BLaER1 (cell line): Measurements from ENCODE around the gene SLC19A1.

Experiments used
- H3K27ac ChIP-seq: shearing (Covaris generic); formaldehyde crosslinking; 2 replicates; pipeline ENCODE4 v1.8.1; 2022
- H3K27me3 ChIP-seq: shearing (Covaris generic); formaldehyde crosslinking; 2 replicates; pipeline ENCODE4 v1.8.1; 2022
- H3K36me3 ChIP-seq: shearing (Covaris generic); formaldehyde crosslinking; 2 replicates; pipeline ENCODE4 v1.8.1; 2022
- H3K4me1 ChIP-seq: shearing (Covaris generic); formaldehyde crosslinking; 2 replicates; pipeline ENCODE4 v1.8.1; 2022
- H3K4me2 ChIP-seq: shearing (Covaris generic); formaldehyde crosslinking; 2 replicates; pipeline ENCODE4 v1.8.1; 2022
- H3K4me3 ChIP-seq: shearing (Covaris generic); formaldehyde crosslinking; 2 replicates; pipeline ENCODE4 v1.8.1; 2022
- H3K9ac ChIP-seq: shearing (Covaris generic); formaldehyde crosslinking; 2 replicates; pipeline ENCODE4 v1.8.1; 2022
- H3K9me3 ChIP-seq: shearing (Covaris generic); formaldehyde crosslinking; 2 replicates; pipeline ENCODE4 v1.8.1; 2022
- H4K20me1 ChIP-seq: shearing (Covaris generic); formaldehyde crosslinking; 2 replicates; pipeline ENCODE4 v1.8.1; 2022
- Cebpa-rat ChIP-seq: shearing (Covaris generic); IDR thresholded peaks from 2 replicates; pipeline ENCODE4 v1.8.1; 2022

SLC19A1 gene

DNA sequence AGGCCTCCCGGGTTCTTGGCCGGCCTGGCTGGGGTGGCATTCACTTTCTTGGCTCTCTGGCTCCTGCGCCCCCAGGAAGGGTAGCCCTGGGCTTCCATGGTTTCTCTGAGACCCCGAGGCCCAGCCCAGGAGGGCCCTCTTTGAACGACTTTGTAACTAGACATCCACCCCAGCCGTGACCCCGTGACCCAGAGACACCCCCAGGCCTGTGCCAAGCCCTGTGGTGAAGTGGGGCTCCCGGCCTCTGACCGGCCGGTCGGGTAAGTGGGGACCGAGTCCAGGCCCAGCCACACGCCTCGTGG is 73.3 kb downstream of the SLC19A1 start:
- no peak overlapping the region for H3K27ac ChIP-seq
- no peaks in the 10 kb centered on the region for H3K36me3 ChIP-seq
- H3K4me3 ChIP-seq = no peak overlapping the region
- no peak overlapping the region for H3K4me2 ChIP-seq
- no peak overlapping the region for H3K9ac ChIP-seq
- no peaks in the 10 kb centered on the region for H3K27me3 ChIP-seq
- H4K20me1 ChIP-seq = no peaks in the 10 kb centered on the region
- H3K9me3 ChIP-seq = no peaks in the 10 kb centered on the region
- no peak for TF ChIP-seq Cebpa-rat
- peaks cover 72% of the 10 kb centered on the region for H3K4me1 ChIP-seq

DNA sequence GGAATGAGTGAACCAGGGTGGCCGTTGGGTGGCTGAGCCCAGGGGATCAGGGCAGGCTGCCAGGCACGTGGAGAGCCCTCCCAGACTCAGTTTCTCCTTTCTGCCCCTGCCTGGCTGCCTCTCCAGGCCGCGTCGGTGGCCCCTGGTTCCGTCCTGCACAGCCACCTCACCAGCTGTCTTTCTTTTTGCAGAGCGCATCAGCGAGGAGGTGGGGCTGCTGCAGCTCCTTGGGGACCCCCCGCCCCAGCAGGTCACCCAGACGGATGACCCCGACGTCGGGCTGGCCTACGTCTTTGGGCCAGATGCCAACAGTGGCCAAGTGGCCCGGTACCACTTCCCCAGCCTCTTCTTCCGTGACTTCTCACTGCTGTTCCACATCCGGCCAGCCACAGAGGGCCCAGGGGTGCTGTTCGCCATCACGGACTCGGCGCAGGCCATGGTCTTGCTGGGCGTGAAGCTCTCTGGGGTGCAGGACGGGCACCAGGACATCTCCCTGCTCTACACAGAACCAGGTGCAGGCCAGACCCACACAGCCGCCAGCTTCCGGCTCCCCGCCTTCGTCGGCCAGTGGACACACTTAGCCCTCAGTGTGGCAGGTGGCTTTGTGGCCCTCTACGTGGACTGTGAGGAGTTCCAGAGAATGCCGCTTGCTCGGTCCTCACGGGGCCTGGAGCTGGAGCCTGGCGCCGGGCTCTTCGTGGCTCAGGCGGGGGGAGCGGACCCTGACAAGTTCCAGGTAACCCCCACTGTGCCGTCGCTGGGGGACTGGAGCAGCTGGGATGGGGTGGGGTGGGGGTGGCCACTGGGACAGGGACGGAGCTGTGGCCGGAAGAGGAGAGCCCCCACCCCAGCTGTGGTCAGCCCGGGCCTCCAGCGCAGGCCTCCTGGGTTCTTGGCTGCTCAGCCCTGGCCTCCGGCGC is 73.9 kb downstream of the SLC19A1 start:
- Histone ChIP-seq H3K27ac (no peak overlapping the region), H3K4me1 (peaks cover 73% of the 10 kb centered on the region), H3K27me3 (no peaks in the 10 kb centered on the region)

GRCh38 chr21:45467221-45467779 is 74.9 kb downstream of the SLC19A1 start:
- Histone ChIP-seq H3K36me3 (no peaks in the 10 kb centered on the region), H4K20me1 (no peaks in the 10 kb centered on the region), H3K27ac (no peak overlapping the region), H3K4me1 (peaks cover 67% of the 10 kb centered on the region), H3K9ac (no peak overlapping the region), H3K4me2 (no peak overlapping the region), H3K9me3 (no peaks in the 10 kb centered on the region), H3K4me3 (no peak overlapping the region), H3K27me3 (no peaks in the 10 kb centered on the region)
- no peak for TF ChIP-seq Cebpa-rat

More for the DNA sequence above, 73.9 kb downstream of the SLC19A1 start:
- Histone ChIP-seq H3K4me2 (no peak overlapping the region), H4K20me1 (no peaks in the 10 kb centered on the region), H3K9ac (no peak overlapping the region), H3K4me3 (no peak overlapping the region), H3K9me3 (no peaks in the 10 kb centered on the region), H3K36me3 (no peaks in the 10 kb centered on the region)
- no peak for TF ChIP-seq Cebpa-rat

DNA sequence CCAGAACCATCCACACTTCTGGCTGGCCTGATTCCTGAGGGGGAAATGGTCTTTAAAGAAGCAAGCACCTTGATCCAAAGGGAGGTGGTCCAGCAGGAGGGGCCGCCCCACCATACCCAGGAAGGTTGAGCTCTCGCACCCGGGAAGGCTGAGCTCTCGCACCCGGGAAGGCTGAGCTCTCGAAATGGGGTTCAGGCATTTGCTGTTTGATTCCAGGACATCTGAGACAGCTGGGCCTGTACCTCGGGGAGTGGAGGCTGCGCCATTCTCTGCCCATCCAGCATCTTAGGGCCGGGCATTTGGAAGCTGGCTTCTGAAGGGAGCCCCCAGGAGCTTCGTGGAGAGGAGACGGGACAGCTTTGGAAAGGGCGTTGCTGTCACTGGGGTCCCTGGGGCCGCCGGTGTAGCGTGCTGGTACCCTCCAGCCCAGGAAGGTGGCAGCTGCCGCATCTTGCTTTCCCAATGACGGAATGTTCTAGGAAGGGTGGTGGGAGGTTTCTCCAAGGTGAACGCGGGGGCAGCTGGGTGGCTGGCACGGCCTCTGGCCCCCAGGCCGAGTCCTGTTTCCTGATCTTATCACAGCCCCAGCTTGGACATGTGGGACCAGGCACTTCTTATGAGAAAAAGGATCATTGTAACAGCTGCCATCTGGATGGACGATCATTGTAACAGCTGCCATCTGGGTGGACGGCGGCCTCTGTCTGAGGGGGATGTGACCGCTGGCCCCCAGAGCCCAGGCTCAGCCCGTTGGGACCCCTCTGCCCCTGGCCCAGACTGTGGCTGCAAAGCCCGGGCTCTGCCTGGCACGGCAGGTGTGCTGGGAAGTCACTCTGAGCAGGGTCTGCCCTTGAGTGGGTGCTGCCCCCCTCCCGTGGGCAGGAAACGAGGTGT is 75.7 kb downstream of the SLC19A1 start:
- H3K9me3 ChIP-seq = peaks cover 6% of the 10 kb centered on the region; the same call in 1 of the 2 replicates
- H3K9ac ChIP-seq = no peak overlapping the region
- no peaks in the 10 kb centered on the region for H3K27me3 ChIP-seq
- no peaks in the 10 kb centered on the region for H3K36me3 ChIP-seq
- TF ChIP-seq Cebpa-rat = no peak
- no peaks in the 10 kb centered on the region for H4K20me1 ChIP-seq
- no peak overlapping the region; the same call in 1 of the 2 replicates for H3K4me2 ChIP-seq
- H3K4me3 ChIP-seq = no peak overlapping the region
- H3K27ac ChIP-seq = no peak overlapping the region
- H3K4me1 ChIP-seq = peaks cover 61% of the 10 kb centered on the region

DNA sequence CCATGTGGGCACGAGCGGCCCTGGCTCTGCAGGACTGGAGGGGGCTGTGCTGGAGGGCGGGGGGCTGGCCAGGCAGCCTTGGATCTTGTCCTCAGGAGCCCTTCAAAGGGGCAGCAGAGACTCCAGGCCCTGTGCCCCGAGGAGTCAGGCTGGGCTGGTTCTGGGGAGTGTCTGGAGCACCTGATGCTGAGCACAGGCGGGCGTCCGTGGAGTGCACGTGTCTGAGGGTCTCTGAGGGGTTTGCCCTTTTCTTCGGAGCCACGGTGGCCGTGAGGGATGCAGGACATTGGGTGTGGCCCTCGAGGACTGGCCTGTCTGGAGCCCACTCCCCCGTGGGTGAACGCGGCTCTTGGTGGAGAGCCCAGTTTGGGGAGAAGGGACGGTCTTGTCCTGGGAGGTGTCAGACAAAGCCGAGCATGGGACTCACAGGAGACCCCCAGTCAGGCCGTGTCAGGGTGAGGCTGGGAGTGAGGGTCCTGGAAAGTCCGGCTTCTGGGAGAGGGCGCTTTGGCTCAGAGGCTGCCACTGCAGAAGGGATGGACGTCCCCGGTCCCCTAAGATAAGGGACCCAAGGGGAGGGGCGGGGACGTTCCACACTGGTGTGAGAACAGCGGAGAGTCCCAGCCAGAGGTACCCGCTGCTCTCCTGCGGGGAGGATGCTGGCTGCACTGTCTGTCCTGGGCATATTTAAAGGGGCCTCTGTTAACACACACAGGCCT is 76.5 kb downstream of the SLC19A1 start:
- peaks cover 61% of the 10 kb centered on the region for H3K4me1 ChIP-seq

DNA sequence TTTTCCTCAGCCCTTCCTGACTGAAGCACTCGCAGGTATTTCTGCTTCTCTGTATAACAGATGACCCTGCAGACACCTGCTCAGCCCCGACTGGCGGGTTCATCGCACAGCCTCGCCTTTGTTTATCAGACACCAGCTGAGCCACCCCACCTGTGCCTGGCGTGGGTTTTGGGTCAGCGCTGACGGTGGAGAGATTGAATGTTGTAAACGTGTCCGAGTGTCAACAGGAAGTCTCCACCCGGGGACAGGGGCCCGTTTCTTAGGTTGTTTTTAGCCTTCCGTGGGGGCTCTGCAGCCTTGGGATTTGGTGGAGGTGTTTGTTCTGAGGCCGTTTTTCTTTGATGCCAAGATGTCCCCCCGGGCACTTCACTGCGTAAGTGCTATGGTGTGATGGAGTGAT is 77.1 kb downstream of the SLC19A1 start:
- TF ChIP-seq Cebpa-rat = no peak
- H3K27ac ChIP-seq = 0 out of 2 replicates have a peak overlapping the region, but pooled peaks have one; percentile 27
- H3K4me3 ChIP-seq = no peak overlapping the region
- peaks cover 61% of the 10 kb centered on the region for H3K4me1 ChIP-seq
- H3K36me3 ChIP-seq = no peaks in the 10 kb centered on the region
- no peaks in the 10 kb centered on the region for H4K20me1 ChIP-seq
- H3K4me2 ChIP-seq = peak overlapping the region; percentile 62
- peaks cover 12% of the 10 kb centered on the region; the same call in 1 of the 2 replicates for H3K9me3 ChIP-seq
- no peak overlapping the region for H3K9ac ChIP-seq
- no peaks in the 10 kb centered on the region for H3K27me3 ChIP-seq

More for the DNA sequence above, 76.5 kb downstream of the SLC19A1 start:
- Histone ChIP-seq H3K27me3 (no peaks in the 10 kb centered on the region), H3K9me3 (peaks cover 12% of the 10 kb centered on the region; the same call in 1 of the 2 replicates), H3K9ac (no peak overlapping the region), H4K20me1 (no peaks in the 10 kb centered on the region), H3K4me3 (no peak overlapping the region), H3K4me2 (peak overlapping the region; percentile 62), H3K27ac (0 out of 2 replicates have a peak overlapping the region, but pooled peaks have one; percentile 27), H3K36me3 (no peaks in the 10 kb centered on the region)
- no peak for TF ChIP-seq Cebpa-rat

GRCh38 chr21:45464309-45464708 is 77.9 kb downstream of the SLC19A1 start:
- no peak for TF ChIP-seq Cebpa-rat
- H3K36me3 ChIP-seq = no peaks in the 10 kb centered on the region
- H3K4me1 ChIP-seq = peaks cover 61% of the 10 kb centered on the region
- H3K9me3 ChIP-seq = peaks cover 12% of the 10 kb centered on the region; the same call in 1 of the 2 replicates
- H3K4me3 ChIP-seq = no peak overlapping the region
- H3K4me2 ChIP-seq = peak overlapping the region; percentile 62
- H3K27ac ChIP-seq = no peak overlapping the region
- no peak overlapping the region for H3K9ac ChIP-seq
- H3K27me3 ChIP-seq = no peaks in the 10 kb centered on the region
- no peaks in the 10 kb centered on the region for H4K20me1 ChIP-seq

DNA sequence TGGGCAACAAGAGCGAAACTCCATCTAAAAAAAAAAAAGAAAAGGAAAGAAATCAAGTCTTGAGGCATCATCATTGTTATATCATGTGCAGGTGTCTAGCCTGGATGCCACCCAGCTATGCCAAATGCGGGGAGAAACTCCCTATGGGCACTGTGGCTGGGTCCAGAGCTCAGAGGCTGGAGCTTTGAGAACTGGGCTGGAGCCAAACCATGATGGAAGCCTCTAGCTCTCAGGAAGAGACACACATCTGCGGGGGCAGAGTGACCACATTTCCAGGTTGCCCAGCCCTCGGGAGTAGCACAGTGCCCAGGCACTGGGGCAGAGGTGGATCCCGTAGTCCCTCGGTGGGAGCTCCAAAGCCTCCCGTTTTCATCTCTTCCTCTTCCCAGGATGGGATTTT is 78.4 kb downstream of the SLC19A1 start:
- Histone ChIP-seq H3K4me1 (peaks cover 66% of the 10 kb centered on the region), H3K9me3 (peaks cover 12% of the 10 kb centered on the region; the same call in 1 of the 2 replicates), H3K9ac (no peak overlapping the region), H3K4me2 (peak overlapping the region; percentile 62), H3K27ac (no peak overlapping the region), H3K36me3 (no peaks in the 10 kb centered on the region), H3K4me3 (no peak overlapping the region), H3K27me3 (no peaks in the 10 kb centered on the region), H4K20me1 (no peaks in the 10 kb centered on the region)
- TF ChIP-seq Cebpa-rat = no peak

GRCh38 chr21:45461806-45462341 is 80.4 kb downstream of the SLC19A1 start:
- TF ChIP-seq Cebpa-rat = no peak
- no peak overlapping the region for H3K4me3 ChIP-seq
- H3K27ac ChIP-seq = no peak overlapping the region
- H4K20me1 ChIP-seq = no peaks in the 10 kb centered on the region
- peaks cover 86% of the 10 kb centered on the region for H3K4me1 ChIP-seq
- peaks cover 12% of the 10 kb centered on the region; the same call in 1 of the 2 replicates for H3K9me3 ChIP-seq
- no peaks in the 10 kb centered on the region for H3K36me3 ChIP-seq
- H3K4me2 ChIP-seq = peak overlapping the region; percentile 76
- no peaks in the 10 kb centered on the region for H3K27me3 ChIP-seq
- H3K9ac ChIP-seq = no peak overlapping the region
